ENCODE results near the gene UBAC2. TPM values are rescaled to one million over a fixed set of nuclear protein-coding genes. Genes with fewer than 3 reads are reported as not detected.

The UBAC2 gene
- total and polyA plus RNA-seq, 2 of the 8 experiments (the other 6 are each of a cell fraction or from before 2014, with no cell fraction given) = 75.9 to 76.9 TPM

DNA sequence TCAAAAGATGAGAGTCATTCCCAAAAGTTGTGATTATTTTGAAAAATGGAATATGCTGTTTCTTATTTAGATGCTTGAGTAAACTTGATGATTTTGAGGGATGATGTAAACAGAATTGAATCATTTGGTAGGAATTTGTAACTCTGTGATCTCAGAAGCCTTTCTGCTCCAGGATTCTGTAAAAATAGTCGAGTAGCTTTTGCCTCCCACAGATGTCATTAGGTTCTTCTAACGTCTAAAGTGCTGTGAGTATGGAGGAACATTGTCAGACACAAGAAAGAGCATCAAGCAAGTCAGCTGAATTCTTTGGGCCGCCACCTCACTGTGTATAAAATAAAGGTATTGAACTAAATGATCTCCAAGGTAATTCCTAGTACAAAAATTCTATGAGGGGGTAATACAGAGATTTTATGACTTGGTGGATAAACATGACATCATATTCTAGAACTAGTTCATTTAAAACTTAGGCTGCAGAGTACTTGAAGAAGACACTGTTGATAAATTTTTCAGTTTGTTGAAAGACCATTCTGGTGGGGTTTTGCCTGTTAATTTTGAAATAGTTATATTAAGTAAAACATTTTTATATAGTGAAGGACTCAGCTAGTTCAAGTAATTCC is 107.9 kb downstream of the UBAC2 start:
- H3K27ac ChIP-seq (ENCODE audit: low read depth, low read length) = no peak overlapping the region
- no peaks in the 10 kb centered on the region for H3K23me2 ChIP-seq (ENCODE audit: low read depth, low read length)
- no peak overlapping the region for H4K8ac ChIP-seq (ENCODE audit: extremely low read depth, insufficient read depth, low read length)
- H3K36me3 ChIP-seq (ENCODE audit: control insufficient read depth in 2 of 4, insufficient read depth in 4 of 4, low read length in 3 of 4) = no peaks in the 10 kb centered on the region
- no peak overlapping the region for H2BK5ac ChIP-seq (ENCODE audit: low read depth, low read length)
- no peak overlapping the region for H2BK20ac ChIP-seq (ENCODE audit: low read length)
- peaks cover 3 to 8% of the 10 kb centered on the region in 2 experiments for H4K20me1 ChIP-seq (replicated peaks in 1 of 2; ENCODE audit: control insufficient read depth in 1 of 2, insufficient read depth in 2 of 2, low read length in 2 of 2)
- H3K4me1 ChIP-seq (replicated peaks in 1 of 4; ENCODE audit: control insufficient read depth in 3 of 4, insufficient read depth in 4 of 4, low read length in 3 of 4) = no peaks in the 10 kb centered on the region
- no peak overlapping the region for H2BK12ac ChIP-seq (ENCODE audit: low read depth, low read length)
- no peak overlapping the region for H2AK5ac ChIP-seq (ENCODE audit: low read depth, low read length)
- 95% methylated on average over 3 of the region's 3 CpGs; no CpG with 5 or more reads in 1 of the 2 experiments for WGBS, 2 experiments (ENCODE audit: extremely low coverage in 1 of 2, insufficient coverage in 1 of 2, insufficient read length in 1 of 2, insufficient replicate concordance in 2 of 2, low coverage in 1 of 2, low lambda C conversion rate in 2 of 2, missing lambda C conversion rate in 1 of 2)
- H3K14ac ChIP-seq (ENCODE audit: insufficient read length) = no peak overlapping the region
- no peak overlapping the region for H4K5ac ChIP-seq (ENCODE audit: insufficient read length, low read depth, low read length)
- no peak overlapping the region for H2AFZ ChIP-seq (ENCODE audit: low read length)
- H3K18ac ChIP-seq (ENCODE audit: extremely low read depth, low read length) = no peak overlapping the region
- H3K23ac ChIP-seq (ENCODE audit: insufficient read length) = no peak overlapping the region
- H3K4ac ChIP-seq (replicated peaks; ENCODE audit: insufficient read length, low read depth, low read length) = no peak overlapping the region
- ChIA-PET CTCF (ENCODE audit: partially characterized antibody) (interaction anchor here (0.6 to 1.8 kb wide), 4 partner anchors 37 to 409 kb away, joined by 3 to 6 read pairs (median 4); no protein-coding TSS in a partner anchor), POLR2A (ENCODE audit: partially characterized antibody) (interaction anchor here (0.8 kb wide), 1 partner anchor 9 kb away, joined by 3 read pairs; no protein-coding TSS in a partner anchor)
- H2BK15ac ChIP-seq (ENCODE audit: low read length) = no peak overlapping the region
- H3K9me3 ChIP-seq (ENCODE audit: insufficient read depth in 2 of 2, low read depth in 1 of 2, low read length in 1 of 2) = no peaks in the 10 kb centered on the region
- no peak overlapping the region for H4K91ac ChIP-seq (replicated peaks; ENCODE audit: insufficient read length, low read length)
- no peak overlapping the region for H3K56ac ChIP-seq (replicated peaks; ENCODE audit: insufficient read length, low read depth, low read length)
- DNase-seq (ENCODE audit: low read depth in 1 of 2, low spot score in 2 of 2) (no peak), FAIRE-seq (no peak)
- H3K9ac ChIP-seq (replicated peaks in 1 of 4; ENCODE audit: extremely low read depth in 1 of 4, low read depth in 3 of 4, low read length in 3 of 4) = no peak overlapping the region
- H2BK120ac ChIP-seq (replicated peaks; ENCODE audit: low read depth, low read length) = no peak overlapping the region
- H3K27me3 ChIP-seq (replicated peaks in 1 of 4; ENCODE audit: control insufficient read depth in 3 of 4, extremely low read depth in 1 of 4, insufficient read depth in 3 of 4, low read length in 3 of 4) = no peaks in the 10 kb centered on the region
- no peak overlapping the region for H3K4me3 ChIP-seq (ENCODE audit: extremely low read depth in 1 of 4, insufficient read depth in 2 of 4, low read depth in 3 of 4, low read length in 4 of 4)
- H3K79me2 ChIP-seq (ENCODE audit: control insufficient read depth in 1 of 2, insufficient read depth in 2 of 2, low read length in 2 of 2) = no peaks in the 10 kb centered on the region
- no peak overlapping the region for H3K4me2 ChIP-seq (ENCODE audit: insufficient read depth in 1 of 2, low read depth in 2 of 2, low read length in 2 of 2)
- H3K79me1 ChIP-seq (ENCODE audit: low read depth, low read length) = no peaks in the 10 kb centered on the region; the same call in 1 of the 2 replicates
- TF ChIP-seq MAX (IDR thresholded peaks at IDR 0.05) (no peak), FOSL1 (IDR thresholded peaks at IDR 0.05; ENCODE audit: insufficient read depth, low read depth, low read length) (no peak), RFX5 (IDR thresholded peaks at IDR 0.05; ENCODE audit: borderline replicate concordance, low read depth, low read length) (no peak), CTCF (IDR thresholded peaks at IDR 0.05; ENCODE audit: control extremely low read depth in 1 of 3, insufficient read depth in 1 of 3, low read depth in 1 of 3, low read length in 3 of 3) (no peak), RXRA (IDR thresholded peaks at IDR 0.05; ENCODE audit: insufficient read depth, low read depth, low read length) (no peak)
